NCI-H524 (cell line): ENCODE data around the gene NELL2.
"Not testable (repeated sequence)": the region's sequence is repeated elsewhere in the genome, so short reads cannot be mapped to it uniquely, and the experiment has no call there.

Experiments
- DNase-seq, 2 experiments: peaks; one replicate each; lab custom pipeline; 2025; lab: John Stamatoyannopoulos, UW

The NELL2 gene

GRCh38 chr12:44875954-44876543 lies at the start of gene NELL2:
Gene NELL2, minus strand, starts transcription at chr12:44876315. Its CDS starts 446 bp downstream, at chr12:44875869.
- DNase-seq = peak; percentile 83 to 84

GRCh38 chr12:44921736-44922135 lies 45.6 kb upstream of the NELL2 start:
- DNase-seq = no peak

GRCh38 chr12:44917141-44917540 lies 41.0 kb upstream of the NELL2 start:
- DNase-seq = no peak

- no peak for DNase-seq
Measured at GRCh38 chr12:44915958-44916357, 39.8 kb upstream of the NELL2 start.

DNA sequence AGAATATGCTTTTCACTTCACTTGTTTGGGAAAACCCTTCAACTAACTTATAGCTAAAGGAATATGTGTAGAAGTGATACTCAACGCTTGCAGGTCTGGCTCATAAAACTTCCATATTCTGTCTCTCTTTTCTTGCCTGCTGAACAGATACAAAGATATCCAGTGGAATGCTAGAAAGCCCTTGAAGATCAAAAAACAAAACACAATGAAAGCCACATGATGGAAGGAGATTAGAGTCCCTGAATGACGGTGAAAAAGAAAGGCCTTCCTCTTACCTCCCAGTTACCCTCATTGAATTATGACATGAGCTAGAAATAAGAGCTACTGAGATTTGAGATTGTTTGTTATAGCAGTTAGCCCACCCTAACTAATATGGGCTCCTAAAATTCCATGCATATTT lies 28.2 kb upstream of the NELL2 start:
- DNase-seq = no peak

- DNase-seq = not testable (repeated sequence)
Measured at GRCh38 chr12:44898108-44898507, 22.0 kb upstream of the NELL2 start.

DNA sequence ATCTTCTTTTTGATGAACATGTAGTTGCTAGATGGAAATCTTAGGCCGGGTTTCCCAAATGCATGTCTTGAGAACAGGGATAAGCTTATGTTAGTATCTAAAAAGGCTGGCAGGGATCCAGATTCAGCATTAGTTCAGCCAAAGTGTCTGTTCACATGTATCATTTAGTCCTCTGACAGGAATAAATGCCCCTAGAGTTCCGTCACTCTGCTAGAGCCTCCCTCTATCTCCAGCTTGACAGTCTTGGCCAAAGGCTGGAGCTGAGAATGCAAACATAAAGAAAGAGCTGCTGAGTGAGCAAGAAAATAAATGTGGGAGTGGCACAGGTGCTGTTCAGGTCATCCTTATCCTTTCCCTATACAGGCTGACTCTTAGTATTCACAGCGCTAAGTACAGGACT lies 13.8 kb upstream of the NELL2 start:
- DNase-seq = no peak

- no peak for DNase-seq
Measured at GRCh38 chr12:44889162-44889561, 13.0 kb upstream of the NELL2 start.

GRCh38 chr12:44885902-44886301 lies 9.8 kb upstream of the NELL2 start:
- DNase-seq = no peak

DNA sequence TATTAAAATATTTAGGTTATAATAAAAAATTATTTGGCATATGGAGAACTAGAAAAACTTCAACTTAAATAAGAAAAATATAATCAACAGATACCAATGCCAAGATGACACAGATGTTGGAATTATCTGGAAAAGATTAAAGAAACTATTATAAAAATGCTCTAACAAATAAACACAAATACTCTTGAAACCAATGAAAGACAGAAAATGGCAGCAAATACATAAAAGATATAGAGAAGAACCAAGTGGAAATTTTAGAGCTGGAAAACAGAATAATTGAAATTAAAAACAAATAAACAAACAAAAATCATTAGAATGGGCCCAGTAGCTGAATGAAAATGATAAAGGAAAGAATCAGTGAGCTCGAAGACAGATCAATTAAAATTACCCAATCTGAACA lies 5.1 kb upstream of the NELL2 start:
- no peak for DNase-seq

GRCh38 chr12:44876544-44877410 lies 662 bp upstream of the NELL2 start:
- DNase-seq = peak; percentile 83 to 84

GRCh38 chr12:44875417-44875953 lies 630 bp downstream of the NELL2 start:
- DNase-seq = peak; percentile 30 to 52

- DNase-seq = peak; percentile 28 to 58
Measured at GRCh38 chr12:44874981-44875416, 1.1 kb downstream of the NELL2 start.

DNA sequence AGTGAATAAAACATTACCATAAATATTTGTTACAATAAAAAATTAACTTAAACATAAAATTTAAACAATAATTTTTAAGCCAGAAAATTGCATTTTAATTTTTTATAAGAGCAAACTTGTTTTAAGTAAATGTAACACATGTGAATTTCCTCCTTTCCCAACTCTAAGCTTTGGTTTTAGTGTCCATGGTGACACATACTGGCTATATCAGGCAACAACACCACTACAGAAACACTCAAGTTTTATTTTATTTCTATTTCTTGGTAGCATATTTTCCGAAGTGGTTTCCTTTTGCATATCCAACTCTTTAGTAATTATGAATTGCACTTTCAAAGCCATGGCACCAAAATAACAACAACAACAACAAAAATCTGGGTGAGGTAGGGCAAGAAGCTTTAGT lies 2.2 kb downstream of the NELL2 start:
- peak in 1 of 2 experiments; percentile 1 for DNase-seq

DNA sequence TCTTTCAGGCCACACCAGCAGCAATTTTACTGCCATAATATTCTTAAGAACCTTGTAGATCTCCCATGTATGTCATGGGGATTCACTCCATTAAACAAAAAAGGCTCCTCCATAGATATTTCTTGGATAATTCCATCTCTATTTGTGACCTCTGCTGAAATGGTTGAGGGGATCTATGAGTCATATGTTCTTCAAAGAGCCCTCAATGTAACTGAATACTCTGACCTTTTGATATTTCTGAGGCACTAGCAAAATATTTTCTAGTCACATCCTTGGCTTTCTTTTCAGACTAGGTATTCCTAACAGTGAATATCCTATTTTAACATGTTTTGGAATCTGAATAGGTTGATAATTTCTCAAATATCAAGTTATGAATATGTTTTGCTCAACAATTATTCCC lies 6.6 kb downstream of the NELL2 start:
- DNase-seq = no peak

GRCh38 chr12:44863867-44864266 lies 12.2 kb downstream of the NELL2 start:
- no peak for DNase-seq

GRCh38 chr12:44859998-44860689 lies 16.0 kb downstream of the NELL2 start:
- no peak for DNase-seq

DNA sequence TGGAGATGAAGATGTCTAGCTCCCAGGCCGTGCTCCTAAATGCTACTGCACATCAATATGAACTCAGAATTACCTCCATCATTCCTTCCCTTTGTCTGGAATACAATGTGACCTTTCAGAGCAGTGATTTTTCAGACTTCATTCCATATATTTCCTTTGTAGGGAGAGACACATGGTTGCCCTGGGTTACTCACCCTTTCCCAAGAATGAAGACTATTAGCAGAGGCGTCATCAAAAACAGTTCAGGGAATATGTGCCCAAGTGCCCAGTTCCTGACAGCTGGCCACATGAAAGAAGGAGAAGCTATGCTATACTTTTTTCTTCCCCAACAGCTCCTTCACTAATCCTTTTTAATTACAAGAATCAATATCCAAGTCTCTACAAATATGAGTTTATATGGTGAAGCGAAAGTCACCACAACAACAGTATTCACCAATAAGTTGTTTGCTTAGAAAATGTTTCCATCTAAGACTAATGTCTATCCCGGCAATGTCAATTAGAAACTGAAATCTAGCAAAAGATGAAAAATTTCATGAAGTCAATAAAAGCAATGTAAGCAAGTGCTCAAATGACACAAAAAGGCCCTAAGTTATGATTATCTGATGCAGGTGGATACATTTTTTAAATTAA lies 17.8 kb downstream of the NELL2 start:
- DNase-seq = no peak

DNA sequence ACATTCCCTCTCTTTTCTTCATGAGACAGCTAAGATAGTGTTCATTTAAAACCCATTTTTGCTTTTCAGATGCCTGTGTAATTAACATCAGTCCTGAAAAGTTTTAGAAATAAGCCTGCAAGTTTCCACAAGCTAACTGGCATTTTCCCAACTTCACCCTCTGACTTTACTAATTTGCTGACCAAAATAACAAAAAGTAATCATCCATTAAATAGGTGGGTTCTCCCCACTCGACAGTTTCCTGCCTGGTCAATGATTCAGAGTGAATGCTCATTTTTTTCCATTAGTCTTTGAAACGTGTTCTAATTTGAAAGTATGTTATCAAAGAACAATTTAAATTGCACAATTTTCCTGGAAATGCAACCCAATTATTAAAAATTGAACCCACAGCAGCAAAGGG lies 23.6 kb downstream of the NELL2 start:
- DNase-seq = no peak

- no peak for DNase-seq
Measured at GRCh38 chr12:44851586-44851985, 24.5 kb downstream of the NELL2 start.

DNA sequence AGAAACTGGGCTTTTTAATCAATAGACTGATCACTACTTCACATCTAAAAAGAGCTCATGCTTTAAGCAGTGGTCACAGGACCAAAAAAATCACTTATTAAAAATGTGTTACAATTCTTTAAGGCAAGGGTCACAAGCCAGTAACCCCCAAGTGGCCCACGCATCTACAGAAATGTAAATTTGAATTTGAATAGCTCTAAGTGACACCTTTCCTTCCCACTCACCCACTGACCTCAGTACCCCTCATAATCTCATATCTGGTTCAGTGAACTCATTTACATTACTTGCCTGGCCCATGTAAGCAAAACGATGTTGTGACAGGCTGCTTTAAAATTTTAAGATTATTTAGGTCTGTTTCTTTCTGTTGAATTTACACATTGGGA lies 27.4 kb downstream of the NELL2 start:
- DNase-seq = no peak
